ENCODE data around the gene GIPC3.

DNA sequence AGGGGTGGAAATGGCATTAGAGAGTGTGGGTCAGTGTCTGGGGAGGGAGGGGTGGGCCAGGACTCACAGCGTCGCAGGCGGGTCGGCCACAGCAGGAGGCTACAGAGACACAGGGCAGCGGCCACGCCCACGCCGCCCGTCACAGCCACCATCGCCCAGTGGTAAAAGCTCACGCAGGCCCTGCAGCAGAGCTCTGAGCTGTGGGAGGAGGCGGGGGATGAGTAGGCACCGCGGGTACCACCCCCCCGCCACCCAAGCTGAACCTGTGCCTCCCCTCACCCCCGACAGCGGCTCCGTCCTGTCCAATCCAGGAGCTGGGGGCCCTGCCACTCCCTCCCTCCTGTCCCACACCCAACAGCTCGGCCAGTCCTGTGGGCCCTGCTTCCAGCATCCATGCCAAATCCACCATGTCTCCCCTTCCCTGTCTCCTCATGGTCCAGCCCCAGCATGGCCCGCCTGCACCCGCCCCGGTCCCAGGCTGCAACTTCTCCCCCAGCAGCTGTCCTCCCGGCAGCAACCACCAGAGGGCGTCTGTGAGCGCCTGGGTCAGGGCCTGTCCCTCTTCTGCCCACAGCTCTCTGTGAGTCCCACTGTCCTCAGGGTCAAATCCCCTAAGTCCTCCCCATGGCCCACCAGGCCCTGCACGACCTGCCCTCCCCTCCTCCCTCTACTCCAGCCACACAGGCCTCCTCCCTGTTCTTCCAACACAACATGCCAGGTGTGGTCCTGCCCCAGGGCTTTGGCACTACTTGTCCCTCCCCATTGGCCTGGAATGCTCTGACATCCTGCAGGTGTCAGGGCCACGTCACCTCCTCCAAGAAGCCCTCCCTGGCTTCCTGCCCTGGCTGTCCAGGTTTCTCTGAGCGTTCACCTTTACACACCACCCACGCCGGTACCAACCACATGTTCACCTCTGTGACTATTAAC, 40.3 kb upstream of the GIPC3 start:
- TF ChIP-seq, protein P1, sequence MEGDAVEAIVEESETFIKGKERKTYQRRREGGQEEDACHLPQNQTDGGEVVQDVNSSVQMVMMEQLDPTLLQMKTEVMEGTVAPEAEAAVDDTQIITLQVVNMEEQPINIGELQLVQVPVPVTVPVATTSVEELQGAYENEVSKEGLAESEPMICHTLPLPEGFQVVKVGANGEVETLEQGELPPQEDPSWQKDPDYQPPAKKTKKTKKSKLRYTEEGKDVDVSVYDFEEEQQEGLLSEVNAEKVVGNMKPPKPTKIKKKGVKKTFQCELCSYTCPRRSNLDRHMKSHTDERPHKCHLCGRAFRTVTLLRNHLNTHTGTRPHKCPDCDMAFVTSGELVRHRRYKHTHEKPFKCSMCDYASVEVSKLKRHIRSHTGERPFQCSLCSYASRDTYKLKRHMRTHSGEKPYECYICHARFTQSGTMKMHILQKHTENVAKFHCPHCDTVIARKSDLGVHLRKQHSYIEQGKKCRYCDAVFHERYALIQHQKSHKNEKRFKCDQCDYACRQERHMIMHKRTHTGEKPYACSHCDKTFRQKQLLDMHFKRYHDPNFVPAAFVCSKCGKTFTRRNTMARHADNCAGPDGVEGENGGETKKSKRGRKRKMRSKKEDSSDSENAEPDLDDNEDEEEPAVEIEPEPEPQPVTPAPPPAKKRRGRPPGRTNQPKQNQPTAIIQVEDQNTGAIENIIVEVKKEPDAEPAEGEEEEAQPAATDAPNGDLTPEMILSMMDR (IDR thresholded peaks at IDR 0.05; ENCODE audit: low read depth, low read length) = peak; percentile 96
- TF ChIP-seq EZH2phosphoT487 (IDR thresholded peaks at IDR 0.05; ENCODE audit: low read depth) = no peak
